Activated T-cell treated with anti-CD3 and anti-CD28 coated beads for 24 hours (primary cell): ENCODE measurements around the gene EPS15.
"Not testable (repeated sequence)": the region's sequence is repeated elsewhere in the genome, so short reads cannot be mapped to it uniquely, and the experiment has no call there.

ENCODE experiments used
- DNase-seq: peaks from one replicate; pipeline ENCODE4 v3.0.0-alpha.2; 2020; ENCODE audit warnings: low read depth

Gene EPS15

GRCh38 chr1:51514733-51515132 is 4.3 kb downstream of the EPS15 start:
- DNase-seq: no peak

- DNase-seq: no peak
Measured at GRCh38 chr1:51512606-51513005, 6.5 kb downstream of the EPS15 start.

GRCh38 chr1:51512120-51512519 is 6.9 kb downstream of the EPS15 start:
- no peak for DNase-seq

- DNase-seq: no peak
Measured at GRCh38 chr1:51509773-51510172, 9.3 kb downstream of the EPS15 start.

- no peak for DNase-seq
Measured at GRCh38 chr1:51506537-51506936, 12.5 kb downstream of the EPS15 start.

DNA sequence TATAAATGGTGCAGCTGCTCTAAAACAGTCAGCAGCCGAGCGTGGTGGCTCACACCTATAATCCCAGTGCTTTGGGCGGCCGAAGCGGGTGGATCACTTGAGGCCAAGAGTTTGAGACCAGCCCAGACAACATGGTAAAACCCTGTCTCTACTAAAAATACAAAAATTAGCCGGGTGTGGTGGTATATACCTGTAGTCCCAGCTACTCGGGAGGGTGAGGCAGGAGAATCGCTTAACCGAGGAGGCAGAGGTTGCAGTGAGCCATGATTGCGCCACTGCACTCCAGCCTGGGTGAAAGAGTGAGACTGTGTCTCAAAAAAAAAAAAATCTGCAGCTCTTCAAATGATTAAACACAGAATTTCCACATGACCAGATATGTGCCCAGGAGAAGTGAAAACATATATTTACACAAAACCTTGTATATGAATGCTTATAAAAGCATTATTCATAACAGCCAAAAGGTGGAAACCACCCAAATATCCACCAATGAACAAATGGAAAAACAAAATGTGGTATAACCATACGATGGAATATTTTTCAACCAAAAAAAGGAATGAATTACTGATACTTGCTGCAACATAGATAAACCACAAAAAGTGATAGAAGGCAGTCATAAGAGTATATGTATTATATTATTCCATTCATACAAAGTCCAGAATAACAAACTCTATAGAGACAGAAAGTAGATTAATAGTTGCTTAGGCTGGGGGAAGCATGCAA is 14.1 kb downstream of the EPS15 start:
- DNase-seq: no peak

GRCh38 chr1:51501218-51501630 is 17.8 kb downstream of the EPS15 start:
- DNase-seq: not testable (repeated sequence)

DNA sequence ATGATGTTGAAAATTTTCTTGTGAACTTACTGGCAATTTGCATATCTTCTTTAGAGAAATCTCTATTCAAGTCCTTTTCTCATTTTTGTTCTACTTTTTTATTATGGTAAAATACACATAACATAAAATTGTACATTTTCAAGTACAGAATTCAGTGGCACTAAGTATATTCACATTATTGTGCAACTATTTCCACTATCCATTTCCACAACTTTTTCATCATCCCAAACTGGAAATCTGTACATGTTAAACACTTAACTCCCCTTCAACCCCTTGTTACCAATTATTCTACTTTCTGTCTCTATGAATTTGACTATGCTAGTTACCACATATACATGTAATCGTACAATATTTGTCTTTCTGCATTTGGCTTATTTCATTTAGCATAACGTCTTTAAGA is 19.4 kb downstream of the EPS15 start:
- DNase-seq: no peak

GRCh38 chr1:51498924-51499323 is 20.1 kb downstream of the EPS15 start:
- no peak for DNase-seq

DNA sequence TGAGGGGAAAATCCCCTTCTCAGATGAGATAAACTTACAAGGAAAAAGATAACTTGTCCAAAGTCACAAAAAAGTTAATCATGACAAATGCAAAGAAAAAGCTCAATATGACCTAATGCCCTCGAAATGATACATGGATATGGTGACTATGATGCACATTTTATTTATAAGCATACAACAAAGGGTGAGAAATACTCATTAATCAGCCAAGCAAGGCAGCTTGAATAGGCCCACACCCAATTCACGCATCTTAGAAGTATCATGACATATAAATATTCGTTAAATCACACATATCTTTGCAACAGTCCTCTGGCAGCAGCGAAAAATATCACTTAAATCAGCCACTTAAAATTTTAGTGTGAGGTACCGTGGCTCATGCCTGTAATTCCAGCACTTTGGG is 21.7 kb downstream of the EPS15 start:
- no peak for DNase-seq

DNA sequence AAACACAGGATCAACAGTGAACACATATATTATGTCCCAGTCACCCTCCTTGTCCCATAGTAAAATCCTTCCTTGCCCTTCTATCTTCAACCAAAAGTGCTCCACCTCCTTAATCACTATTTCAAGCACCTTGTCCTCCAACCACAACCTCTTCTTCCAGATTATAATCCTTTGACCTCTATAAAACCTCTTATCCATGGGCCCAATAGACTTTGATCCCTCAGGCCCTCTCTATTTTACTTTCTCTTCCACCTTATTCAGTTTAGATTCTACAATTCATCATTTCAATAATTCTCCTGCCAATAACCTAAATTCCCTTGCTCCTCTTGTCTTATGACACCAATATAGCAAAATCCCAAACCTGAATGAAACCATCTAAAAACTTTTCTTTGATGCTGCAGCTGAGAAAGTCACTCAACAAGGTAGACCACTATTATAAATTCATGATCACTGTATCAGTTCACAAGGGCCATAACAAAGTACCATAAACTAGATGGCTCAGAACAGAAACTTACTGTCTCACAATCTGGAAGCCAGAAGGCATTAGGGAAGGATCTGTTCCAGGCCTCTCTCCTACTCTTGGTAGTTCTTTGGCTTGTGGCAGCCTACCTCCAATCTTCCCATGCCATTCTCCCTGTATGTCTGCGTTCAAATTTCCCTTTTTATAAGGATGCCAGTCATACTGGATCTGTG is 24.8 kb downstream of the EPS15 start:
- DNase-seq: no peak

DNA sequence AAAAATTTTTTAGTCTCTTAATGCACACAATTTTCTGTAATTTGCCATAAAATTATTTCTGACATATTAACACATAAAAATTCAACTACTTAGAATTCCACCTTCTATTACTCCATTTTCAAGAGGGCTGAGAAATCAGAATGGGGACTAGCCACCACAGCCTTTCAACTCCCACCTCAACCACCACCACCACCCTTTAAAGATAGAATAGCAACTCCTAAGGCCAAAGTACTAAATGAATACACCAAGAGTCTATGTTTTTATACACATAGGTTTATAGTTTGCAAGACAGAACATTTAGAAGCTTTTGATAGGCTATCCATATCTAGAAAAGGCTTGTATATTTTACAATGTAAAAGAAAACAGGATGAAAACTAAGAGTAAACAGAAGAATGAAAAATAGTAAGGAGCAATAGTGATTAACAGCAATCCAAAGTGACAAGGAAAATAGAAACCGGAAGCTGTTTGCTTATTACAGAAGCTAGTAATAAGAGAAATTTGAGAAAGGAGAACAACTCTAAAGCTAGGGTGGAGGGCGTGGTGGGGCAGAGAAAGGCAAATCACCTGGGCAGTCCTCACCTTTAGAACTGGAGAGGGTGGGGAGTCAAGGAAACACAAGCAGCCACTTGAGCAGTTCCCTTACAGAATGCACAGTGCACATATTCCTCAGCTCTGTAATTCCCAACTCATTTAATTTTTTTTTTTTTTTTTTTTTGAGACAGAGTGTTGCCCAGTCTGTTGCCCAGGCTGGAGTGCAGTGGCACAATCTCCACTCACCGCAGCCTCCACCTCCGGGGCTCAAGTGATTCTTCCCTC is 27.7 kb downstream of the EPS15 start:
- no peak for DNase-seq

DNA sequence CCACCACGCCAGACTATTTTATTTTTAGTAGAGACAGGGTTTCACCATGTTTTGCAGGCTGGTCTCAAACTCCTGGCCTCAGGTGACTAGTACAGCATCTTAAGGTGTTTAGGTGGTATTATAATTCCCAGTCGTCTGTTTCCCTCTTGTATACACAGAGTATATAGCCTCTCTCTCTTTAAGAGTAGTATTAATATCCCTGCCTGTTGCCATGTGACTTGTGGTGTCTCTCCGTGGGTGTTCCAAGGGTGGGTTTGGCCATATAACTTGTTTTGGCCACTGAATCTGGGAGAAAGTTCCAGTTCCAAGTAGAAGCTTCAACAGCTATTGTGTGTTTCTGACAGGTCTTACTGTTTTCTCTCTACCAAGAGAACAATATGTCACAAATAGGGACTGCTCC is 29.6 kb downstream of the EPS15 start:
- DNase-seq: no peak

- DNase-seq: no peak
Measured at GRCh38 chr1:51488372-51489050, 30.6 kb downstream of the EPS15 start.

DNA sequence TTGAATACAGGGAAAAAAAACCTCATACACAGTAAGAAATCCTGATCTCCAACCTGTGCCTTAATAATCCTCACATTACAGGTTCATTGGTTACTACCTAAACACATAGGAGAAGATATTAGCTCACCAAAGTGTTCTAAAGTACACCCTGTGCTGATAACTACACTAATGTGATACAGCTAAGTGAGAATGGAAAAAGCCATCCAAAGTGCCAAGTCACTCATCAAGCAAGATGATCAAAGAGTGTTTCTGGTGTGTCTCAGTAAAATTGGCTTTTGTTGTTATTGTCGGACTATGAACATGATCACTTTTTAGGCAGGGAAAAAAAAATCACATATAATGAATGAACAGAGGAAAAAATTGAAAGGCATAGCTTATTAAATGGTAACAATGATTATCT is 31.4 kb downstream of the EPS15 start:
- DNase-seq: no peak

GRCh38 chr1:51484591-51484990 is 34.5 kb downstream of the EPS15 start:
- DNase-seq: no peak

- no peak for DNase-seq
Measured at GRCh38 chr1:51482881-51483280, 36.2 kb downstream of the EPS15 start.

GRCh38 chr1:51474832-51475620 is 44.0 kb downstream of the EPS15 start:
- not testable (repeated sequence) for DNase-seq

- DNase-seq: no peak
Measured at GRCh38 chr1:51473331-51474115, 45.5 kb downstream of the EPS15 start.

GRCh38 chr1:51472359-51472758 is 46.7 kb downstream of the EPS15 start:
- DNase-seq: no peak

DNA sequence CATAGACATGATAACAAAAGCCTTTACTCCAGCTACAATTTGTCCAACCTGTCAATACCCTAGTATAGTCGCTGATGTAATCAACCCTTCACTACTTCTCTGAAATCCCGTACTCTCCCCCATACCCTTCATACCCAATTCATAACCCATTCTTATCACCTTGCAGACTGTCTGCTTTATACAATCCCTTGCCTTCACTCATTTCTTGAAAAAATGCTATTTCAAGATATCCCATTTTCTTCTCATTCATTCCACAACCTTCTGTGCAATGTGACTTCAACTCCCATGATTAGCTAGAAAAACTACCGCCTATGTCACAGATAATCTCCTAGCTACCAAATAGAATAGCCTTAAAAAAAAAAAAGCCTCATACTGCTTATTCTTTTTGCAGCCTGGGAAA is 49.5 kb downstream of the EPS15 start:
- no peak for DNase-seq
